Activated CD4-positive, alpha-beta T cell treated with anti-CD3 and anti-CD28 coated beads, Interleukin-2, amount 50 U/mL, for 16 hours (primary cell): ENCODE measurements around the gene TMEM91.
A peak's percentile ranks its signal among the peaks of the same experiment; 100 is the strongest.
"Not testable (repeated sequence)": the region's sequence is repeated elsewhere in the genome, so short reads cannot be mapped to it uniquely, and the experiment has no call there.

Experiments used
- DNase-seq: peaks from one replicate; pipeline ENCODE4 v3.0.0-alpha.2; 2020

TMEM91 gene

GRCh38 chr19:41381536-41381935 is 5.2 kb downstream of the TMEM91 start:
- DNase-seq: not testable (repeated sequence)

GRCh38 chr19:41384351-41384750 is 8.0 kb downstream of the TMEM91 start:
- no peak for DNase-seq

DNA sequence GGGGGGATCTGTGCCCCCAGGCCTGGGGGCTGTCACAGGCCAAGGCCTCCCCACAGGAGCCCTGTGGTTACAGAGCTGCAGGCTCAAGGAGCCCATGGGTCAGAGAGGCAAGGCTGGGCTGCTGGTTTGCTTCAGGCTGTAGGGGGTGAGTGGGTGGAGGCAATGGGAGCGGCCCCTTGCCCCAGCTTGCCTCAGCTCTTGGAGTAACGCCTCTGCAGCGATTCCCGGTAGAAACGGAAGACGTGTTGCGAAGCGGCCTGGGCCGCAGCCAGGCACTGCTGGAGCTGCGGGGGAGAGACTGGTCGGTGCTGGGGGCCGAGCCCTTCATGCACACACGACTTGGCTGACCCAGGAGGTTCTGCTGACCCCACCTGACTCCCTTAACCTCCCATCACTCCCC is 10.1 kb downstream of the TMEM91 start:
- DNase-seq: no peak

DNA sequence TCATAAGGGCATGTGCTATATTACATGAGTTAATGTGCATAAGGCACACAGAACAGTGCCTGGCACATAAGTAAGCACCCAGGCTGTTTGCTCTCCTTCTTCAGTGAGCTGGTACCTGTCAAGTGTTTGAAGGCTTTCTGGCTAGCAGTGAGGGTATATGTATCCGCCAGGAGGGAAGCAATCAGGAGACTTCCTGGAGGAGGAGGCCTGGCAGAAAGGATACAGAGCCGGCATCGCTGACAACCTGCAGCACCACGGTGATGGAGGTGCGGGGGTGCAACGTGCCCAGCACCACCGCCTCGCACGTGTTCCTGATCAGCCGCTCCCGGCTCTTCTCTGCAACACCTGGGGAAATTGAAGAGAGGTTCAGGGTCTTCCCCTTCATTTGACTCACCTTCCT is 15.3 kb downstream of the TMEM91 start:
- DNase-seq: no peak

GRCh38 chr19:41392775-41393174 is 16.4 kb downstream of the TMEM91 start:
- no peak for DNase-seq

DNA sequence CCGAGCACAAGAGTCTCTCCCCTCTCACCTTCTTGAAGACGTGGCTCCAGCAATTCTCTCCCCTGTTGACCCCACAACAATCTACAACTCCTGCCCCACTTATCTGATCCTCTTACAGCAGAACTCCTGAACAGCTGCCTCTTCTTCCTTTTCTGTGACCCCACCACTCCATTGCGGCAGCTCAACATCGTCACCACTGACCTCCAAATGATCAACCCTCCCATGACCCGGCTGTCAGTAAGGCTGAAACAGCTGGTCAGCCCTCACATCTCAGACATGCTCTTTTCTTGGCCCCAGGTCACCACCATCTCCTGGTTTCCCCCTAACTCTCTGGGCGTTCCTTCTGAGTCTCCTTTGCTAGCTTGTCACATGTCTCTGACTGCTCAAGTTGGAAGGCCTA is 19.0 kb downstream of the TMEM91 start:
- no peak for DNase-seq

DNA sequence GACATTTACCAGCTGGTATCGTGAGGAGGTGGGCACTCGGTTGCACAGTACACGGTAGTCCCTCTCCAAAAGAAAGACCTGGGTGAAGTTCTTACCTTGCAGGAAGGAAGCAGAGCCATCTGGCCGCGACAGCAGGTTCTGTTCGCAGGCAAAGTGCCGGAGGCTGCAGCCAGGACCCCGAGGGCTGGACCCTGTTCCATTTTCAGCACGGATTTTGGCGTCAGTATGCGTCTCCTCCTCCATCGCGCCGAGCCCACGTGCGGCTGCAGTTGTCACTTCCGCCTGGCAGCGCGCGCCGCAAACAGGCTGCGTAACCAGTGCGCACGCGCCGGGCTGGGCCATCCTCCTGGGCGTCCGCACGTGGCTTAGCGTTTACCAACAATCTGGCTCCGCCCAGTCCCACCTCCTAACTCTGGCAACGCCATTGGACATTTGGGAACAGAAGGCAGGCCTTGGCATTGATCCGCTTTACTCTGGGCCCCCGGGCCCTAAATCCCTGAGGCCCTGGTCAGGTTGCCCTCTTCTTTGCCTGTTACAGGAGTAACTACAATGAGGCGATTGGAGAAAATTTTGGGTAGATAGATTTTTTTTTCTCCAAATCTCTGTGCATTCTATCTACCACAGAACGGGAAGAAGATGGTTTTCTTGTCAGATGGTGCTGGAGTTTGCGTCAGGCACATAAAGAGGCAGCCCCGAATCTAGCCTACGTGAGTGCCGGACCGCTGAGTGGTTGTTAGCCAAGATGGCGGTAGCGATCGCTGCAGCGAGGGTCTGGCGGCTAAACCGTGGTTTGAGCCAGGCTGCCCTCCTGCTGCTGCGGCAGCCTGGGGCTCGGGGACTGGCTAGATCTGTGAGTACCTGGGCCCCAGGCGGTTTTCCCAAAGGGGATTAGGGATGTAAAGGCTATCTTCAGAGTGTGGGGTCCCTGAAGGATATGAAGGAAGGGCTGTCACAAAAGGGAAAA is 21.0 kb downstream of the TMEM91 start, which contains the start of the genes BCKDHA and EXOSC5:
Gene BCKDHA (plus strand): TSS at position 733 of the 964 bp plus-strand sequence. CDS start 10 bp downstream, at position 743.
Gene EXOSC5 (minus strand): TSS at position 274 of the 964 bp plus-strand sequence. CDS start 31 bp downstream, at position 243.
- DNase-seq: peak; percentile 99

DNA sequence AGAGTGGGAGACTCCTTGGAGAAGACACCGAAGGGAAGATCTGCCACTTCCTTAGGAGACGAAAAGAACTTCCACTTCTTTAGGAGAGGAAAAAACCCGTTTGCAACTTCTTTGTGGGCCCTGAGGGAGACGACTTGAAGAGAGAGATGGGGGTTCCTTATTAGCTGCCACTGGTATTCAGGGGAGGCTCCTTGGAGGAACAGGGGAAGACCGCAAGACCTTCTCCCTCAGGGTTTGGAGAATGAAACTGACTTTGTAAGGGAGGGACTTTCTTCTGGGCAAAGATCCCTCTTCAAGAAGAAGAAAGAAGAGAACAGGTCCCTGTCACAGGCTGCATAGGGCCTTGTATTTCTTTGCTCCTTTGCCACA is 21.7 kb downstream of the TMEM91 start:
- DNase-seq: no peak

DNA sequence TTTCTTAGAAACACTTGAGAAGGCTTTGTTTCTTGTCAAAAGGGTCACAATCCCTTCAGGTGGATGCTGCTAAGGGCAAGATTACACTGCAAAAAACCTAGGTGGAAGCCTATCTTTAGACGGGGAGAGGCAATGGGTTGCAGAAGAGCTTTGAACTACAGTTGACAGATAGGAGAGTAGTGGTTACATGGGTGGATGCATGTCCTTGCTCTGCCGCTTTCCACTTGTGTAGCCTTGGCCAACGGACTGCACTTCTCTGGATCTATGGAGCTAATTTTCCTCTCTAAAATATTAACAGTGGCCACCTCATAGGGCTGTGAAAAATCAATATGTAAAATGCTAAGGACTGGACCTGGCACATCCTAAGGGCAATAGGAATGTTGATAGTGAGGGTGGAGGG is 22.3 kb downstream of the TMEM91 start:
- no peak for DNase-seq

GRCh38 chr19:41399091-41399490 is 22.8 kb downstream of the TMEM91 start:
- no peak for DNase-seq

DNA sequence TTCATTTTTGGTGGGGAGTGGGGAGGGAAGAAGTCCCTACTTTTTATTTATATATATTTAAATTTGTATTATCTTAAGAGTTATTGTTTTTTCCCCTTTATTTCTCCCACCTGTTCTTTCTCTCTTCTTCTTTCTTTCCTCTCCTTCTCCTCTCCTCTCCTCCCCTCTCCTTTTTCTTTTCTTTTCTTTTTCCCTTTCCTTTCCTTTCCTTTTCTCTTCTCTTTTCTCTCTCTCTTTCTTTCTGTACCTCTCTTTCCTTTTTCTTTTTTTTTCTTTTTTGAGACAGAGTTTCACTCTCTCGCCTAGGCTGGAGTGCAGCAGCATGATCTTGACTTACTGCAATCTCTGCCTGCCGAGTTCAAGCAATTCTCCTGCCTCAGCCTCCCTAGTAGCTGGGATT is 23.2 kb downstream of the TMEM91 start:
- DNase-seq: no peak

DNA sequence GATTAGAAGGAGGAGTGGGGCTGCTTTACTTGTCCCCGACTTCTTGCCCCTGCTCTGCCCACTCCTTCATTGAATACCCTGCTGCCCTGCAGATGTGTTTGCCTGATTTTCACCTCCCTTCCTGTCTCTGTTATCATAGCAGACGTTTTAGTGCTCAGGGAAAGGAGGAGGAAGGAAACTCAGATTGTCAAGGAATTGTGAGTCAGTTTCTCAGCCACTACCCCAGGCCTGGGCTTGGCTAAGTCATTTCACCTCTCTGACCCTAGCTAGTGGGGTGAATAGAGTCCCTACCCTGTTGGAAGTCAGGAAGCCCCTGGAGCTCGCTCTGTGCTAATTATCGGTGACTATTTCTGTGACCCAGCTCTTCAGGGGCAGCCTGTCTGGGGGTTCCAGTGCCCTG is 25.1 kb downstream of the TMEM91 start:
- no peak for DNase-seq

DNA sequence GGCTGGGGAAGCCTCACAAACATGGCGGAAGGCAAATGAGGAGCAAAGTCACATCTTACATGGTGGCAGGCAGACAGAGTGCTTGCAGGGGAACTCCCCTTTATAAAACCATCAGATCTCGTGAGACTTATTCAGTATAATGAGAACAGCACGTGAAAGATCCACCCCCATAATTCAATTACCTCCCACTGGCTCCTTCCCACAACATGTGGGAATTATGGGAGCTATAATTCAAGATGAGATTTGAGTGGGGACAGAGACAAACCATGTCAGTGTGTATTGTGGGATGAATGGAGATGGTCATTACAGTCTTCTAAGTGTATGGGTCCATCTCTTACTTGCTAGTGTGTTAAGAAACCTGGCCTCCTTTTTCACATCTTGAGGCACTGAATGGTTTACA is 25.7 kb downstream of the TMEM91 start:
- DNase-seq: no peak

DNA sequence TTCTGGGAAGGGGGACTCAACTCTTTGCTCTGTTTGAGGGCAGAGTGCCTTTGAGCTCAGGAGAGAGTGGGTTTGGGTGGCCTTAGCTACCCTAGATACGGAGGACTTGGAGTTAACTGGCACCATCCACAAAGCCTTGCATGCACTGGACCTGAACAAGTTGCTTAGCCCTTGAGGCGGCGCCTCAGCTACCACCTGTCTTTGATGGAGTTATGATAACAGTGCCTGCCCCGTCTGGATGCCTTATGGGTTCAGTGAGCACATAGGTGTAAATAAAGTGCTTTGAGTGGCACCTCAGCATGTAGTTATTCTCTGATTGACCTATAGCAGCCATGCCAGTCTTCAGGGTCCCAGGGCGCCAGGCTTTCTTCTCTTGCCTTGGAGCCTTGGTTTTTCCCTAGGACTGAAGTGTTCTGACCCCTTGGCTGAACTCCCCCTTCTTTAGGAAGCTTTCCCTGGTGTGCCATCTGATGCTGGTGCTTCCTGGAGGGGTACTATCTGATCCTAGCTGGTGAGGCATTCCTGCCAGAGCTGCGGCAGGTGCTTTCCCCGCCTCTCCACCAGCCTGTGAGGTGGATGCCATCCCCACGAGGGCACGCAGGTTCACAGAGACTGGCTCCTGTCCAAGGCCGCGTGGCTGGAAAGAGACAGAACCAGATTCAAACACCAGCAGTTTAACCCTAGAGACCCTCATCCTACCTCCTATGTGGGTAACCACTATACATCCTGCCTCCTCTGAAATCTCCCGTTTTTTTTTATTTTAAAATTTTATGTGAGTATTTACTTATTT is 27.0 kb downstream of the TMEM91 start:
- DNase-seq: no peak

- no peak for DNase-seq
Measured at GRCh38 chr19:41405776-41406175, 29.4 kb downstream of the TMEM91 start.

DNA sequence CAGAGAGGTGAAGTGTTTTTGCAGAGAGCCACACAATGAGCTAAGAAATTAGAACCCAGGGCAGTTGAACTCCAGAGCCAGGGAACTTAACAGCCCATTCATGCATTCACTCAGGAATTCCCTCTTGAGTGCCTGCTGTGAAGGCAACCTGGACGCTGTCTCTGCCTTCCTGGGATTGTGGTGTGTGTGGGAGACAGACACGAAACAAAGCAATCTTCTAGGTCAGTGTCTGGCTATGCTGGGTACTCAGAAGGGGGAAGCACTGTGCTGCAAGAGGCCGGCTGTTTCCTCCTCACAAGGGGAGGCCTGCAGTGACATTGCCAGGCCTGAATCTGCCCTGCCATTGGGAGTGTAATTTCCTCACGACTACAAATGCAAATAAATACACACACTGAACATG is 30.9 kb downstream of the TMEM91 start:
- DNase-seq: no peak

DNA sequence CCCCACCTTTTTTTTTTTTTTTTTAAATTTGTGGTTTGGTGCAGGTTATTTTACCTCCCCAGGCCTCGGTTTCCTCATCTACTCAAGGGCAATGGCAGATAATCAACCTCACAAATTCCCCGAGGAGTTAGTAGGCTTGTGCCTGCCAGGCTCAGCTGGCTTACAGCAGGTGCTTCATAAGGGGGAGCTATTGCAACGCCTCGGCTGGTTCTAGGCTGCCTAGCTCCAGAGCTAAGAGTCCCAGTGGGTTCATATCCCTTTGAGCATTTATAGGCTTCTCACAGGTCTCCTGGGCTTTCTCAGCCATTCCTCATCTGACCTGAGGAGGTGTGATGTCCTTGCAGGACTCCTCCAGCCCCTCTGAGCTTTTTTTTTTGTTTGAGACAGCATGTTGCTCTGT is 31.9 kb downstream of the TMEM91 start:
- DNase-seq: no peak

- not testable (repeated sequence) for DNase-seq
Measured at GRCh38 chr19:41408846-41409245, 32.5 kb downstream of the TMEM91 start.

- DNase-seq: no peak
Measured at GRCh38 chr19:41409288-41409687, 33.0 kb downstream of the TMEM91 start.

DNA sequence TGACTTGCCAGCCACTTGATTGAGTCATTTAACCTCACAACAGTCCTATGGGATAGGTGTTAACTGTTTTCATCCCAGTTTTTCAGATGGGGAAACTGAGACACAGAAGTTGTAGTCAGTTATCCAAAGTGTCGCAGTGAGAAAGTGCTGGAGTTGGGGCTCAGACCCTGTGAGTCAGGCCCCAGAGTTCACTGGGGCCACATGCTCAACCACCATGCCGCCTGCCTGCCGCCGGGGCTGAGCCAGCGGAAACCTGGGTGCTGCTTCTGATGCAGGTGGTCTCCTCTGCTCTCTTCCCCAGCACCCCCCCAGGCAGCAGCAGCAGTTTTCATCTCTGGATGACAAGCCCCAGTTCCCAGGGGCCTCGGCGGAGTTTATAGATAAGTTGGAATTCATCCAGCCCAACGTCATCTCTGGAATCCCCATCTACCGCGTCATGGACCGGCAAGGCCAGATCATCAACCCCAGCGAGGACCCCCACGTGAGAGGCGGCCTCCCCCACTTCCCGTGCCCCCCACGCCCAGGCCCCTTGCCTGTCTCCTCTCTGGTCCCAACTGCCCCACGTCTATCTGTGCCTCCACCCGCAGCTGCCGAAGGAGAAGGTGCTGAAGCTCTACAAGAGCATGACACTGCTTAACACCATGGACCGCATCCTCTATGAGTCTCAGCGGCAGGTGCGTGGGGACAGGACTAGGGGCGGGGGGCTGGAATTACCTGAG is 34.2 kb downstream of the TMEM91 start:
- no peak for DNase-seq

DNA sequence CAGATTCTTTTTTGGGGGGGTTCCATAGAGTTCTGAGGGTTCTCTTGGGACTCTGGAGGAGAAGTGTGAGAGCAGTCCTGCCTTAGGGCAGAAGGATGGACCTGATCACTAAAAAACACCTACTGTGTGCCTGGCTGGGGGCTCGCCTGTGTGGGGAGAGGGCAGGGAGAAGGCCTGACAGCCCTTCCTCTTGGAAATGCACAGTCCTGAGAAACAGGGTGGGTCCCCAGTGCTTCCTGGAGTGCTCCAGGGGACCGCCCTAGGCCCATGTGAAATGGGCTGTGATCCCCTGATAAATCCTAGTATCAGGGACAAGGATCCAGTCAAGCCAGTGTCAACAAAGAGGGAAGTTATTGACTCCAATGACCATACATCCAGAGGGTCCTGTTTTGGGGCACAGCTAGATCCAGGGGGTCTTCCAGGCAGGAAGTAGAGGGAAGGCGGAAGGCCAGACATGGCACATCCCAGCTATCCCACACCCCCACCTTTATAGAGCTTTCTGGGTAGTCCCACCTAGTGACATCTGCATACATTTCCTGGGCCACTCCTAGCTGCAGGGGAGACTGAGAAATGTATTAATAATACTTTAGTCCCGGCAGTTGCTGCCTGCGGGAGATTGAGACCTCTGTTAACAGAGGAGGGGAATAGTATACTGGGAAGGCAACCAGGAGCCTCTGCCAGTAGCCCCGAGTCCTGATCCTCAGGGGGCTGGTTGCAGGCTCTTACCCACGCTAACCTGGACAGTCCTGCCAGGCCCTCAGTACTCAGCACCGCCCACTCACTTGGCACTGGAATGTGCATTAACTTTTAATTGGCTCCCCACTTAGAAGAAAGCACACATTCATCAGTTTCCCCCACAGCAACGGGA is 35.0 kb downstream of the TMEM91 start:
- no peak for DNase-seq

DNA sequence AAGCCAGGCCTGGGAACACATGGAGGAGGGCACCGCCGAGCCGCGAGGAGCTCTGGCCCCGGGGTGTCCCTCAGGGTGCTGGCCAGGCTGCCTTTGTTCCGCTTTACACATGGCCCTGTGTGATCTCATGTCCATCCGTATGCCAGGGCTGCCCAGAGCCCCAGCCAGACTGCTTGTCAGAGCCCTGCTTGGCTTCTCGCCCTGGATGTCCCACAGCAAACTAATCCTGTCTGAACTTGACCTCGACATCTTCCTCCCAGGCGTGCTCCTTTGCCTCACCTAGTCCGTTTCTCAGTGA is 35.6 kb downstream of the TMEM91 start:
- DNase-seq: no peak
